T-helper 1 cell treated with Interleukin-12 subunit alpha and Interleukin-12 subunit beta and Interleukin-4 antibody, amounts not matched to agents 30 ng/mL and 1 ng/mL, for 36 hours (primary cell): Measurements from ENCODE around the gene ABHD17A. TPM values are rescaled to one million over a fixed set of nuclear protein-coding genes. Genes with fewer than 3 reads are reported as not detected.

ENCODE experiments used
- intact Hi-C: fragments of 100-400 bp; cut with micrococcal nuclease; formaldehyde crosslinking; loops from one replicate; pipeline ENCODE4 v1.15.1; 2024
- total RNA-seq: library from RNA; stranded (reverse); gene quantifications from 2 replicates; pipeline ENCODE4 v1.2.3, GENCODE V29; 2022

Gene ABHD17A
- total RNA-seq, 1 donor from 2014 or later, result 134 TPM

DNA sequence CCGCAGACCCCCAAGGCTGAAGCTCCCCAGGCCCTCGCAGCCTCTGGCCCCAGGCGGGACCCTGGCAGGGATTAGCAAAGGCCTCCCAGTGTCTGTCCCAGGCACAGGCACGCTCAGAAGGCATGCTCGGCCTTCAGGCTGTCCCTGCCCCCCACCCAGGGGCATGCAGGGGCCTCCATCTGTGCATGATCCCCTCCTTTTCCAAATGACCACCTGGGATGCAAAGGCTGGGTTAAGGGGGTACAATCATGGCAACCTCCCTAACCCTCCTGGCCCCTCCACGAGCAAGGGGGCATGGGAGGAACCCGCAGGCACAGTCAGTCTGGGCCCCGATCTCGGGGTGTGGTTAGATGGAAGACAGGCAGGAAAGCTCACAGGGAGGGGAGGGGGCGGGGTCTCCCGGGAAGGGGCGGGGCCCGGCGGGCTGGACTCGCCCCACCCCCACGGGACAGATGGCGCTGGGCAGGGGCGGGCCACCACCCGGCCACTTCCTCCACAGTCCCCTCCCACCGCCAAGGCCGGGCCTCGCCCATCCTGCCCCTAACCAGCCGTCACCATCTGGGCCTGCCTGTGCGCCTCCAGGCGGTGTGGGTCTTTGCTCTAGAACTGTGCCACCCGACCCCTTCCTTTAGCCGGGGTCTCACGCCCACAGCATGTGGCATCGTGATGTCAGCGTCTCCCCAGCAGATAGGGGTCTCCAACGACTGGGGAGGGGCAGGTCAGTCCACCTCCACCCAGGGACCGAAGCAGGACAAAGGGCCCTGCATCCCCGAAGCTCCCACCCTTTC, 30.1 kb downstream of the ABHD17A start:
- intact Hi-C loops, result loop anchor here (1.0 to 2.0 kb wide), 8 partner anchors 9 to 1058 kb away; partner anchors contain the start of genes ABHD17A, ADAT3, AP3D1 and ATP8B3

DNA sequence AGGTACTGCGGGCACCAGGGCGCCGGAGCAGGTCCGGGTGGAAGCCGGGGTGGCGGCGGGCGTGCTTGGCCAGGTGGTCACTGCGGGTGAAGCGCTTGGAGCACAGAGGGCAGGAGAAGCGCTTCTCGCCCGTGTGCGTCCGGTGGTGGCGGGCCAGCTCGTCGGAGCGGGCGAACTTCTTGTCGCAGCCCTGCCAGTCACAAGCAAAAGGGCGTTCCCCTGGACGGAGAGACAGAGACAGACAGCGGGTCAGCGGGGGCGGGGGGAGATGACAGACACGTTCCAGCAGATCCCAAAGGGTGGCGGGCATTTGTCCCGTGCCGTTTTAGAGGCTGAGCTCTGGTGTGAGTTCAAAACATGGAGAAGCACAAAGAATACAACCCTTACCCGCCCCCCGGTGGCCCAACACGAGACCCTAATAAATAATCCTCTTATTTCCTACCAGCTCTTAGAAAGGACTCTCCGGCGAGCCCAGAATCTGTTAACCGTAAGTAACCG, 30.7 kb downstream of the ABHD17A start:
- intact Hi-C loops, result loop anchor here (1.0 to 2.0 kb wide), 8 partner anchors 10 to 1058 kb away; partner anchors contain the start of genes ABHD17A, ADAT3, AP3D1 and ATP8B3

DNA sequence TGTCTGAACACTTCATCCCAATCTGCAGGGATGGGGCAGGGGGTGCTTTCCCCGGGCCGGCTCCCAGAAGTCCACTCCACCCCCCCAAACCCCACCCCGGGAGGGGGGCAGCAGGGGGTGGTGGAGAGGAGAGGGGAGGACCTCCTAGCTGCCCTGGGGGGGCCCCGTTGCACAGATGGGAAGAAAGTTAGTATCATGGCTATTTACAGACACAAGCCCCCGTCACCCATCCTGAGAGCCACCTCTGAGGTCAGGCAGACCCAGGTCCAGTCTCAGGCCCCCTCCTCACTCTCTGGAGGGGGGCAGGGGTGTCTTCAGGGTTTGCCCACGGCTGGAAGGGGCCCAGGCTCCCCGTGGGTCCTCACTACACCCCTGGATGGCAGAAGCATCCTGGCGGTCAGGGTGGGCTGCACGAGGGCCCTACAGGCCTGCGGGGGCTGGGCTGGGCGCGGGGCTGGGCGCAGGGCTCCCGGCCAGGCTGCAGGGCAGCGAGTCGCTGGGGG, 31.2 kb downstream of the ABHD17A start:
- intact Hi-C loops, result loop anchor here (2.0 kb wide), 4 partner anchors 31 to 1057 kb away; partner anchors contain the start of genes ABHD17A, AP3D1, PCSK4 and PTBP1

DNA sequence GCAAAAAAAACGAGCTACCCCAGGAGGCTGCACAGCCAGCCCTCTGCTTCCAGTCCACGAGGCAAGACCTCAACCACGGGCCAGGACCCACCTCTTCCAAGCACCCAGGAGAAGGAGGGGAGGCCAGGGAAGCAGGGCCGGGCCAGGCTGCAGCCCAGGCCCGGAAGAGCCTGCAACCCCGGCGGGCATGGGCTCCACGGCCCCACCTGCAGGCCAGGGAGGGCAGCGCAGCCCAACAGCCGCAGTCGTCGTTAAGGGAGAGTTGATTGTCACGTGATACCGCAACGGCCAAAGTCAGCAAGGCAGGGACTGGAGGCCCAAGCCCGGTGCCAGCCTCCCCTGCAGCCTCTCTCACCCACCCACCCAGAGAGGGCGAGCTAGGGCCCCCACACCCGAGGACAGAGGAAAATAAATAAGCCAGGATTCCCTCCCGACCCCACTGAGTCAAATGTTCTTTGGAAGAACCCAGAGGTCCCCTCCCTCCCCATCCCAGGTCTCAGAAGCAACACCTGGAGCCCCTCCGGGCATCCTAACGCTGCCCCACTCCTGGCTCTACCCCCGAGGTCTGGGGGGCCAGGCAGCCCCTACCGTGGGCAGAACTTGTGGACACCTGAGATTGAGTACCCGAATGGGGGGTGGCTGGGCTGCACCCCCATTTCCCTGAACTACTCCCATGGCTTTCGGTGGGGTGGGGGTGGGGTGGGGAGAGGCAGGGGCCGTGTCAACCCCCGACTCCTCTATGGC, 31.8 kb downstream of the ABHD17A start:
- intact Hi-C loops, result loop anchor here (2.0 kb wide), 4 partner anchors 31 to 1057 kb away; partner anchors contain the start of genes ABHD17A, AP3D1, PCSK4 and PTBP1

DNA sequence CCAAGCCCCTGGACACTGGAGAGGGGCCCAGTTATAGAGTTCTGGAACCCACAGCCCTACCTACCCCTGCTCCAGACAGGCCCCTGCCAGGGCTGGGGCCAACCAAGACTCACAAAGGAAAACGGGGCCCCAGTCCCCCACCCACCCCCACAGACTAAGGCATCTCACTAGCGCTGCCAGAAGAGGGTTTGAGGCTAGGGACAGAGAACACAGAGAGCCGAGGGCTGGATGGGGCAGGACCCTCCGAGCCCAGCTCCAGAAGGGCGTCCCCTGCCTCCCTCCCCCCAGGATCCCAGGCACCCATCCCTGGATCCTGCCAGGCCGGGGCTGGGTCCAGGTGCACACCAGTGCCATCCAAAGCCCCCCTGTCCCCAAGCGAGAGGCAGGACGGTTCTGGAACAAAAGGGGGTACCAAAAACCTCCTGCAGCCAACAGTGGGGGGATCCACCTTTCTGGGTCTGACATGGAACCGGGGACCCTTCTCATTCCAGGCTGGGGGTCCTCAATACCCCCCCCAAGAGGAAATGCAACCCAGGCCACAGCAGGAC, 32.6 kb downstream of the ABHD17A start:
- intact Hi-C loops, result no loop called here

DNA sequence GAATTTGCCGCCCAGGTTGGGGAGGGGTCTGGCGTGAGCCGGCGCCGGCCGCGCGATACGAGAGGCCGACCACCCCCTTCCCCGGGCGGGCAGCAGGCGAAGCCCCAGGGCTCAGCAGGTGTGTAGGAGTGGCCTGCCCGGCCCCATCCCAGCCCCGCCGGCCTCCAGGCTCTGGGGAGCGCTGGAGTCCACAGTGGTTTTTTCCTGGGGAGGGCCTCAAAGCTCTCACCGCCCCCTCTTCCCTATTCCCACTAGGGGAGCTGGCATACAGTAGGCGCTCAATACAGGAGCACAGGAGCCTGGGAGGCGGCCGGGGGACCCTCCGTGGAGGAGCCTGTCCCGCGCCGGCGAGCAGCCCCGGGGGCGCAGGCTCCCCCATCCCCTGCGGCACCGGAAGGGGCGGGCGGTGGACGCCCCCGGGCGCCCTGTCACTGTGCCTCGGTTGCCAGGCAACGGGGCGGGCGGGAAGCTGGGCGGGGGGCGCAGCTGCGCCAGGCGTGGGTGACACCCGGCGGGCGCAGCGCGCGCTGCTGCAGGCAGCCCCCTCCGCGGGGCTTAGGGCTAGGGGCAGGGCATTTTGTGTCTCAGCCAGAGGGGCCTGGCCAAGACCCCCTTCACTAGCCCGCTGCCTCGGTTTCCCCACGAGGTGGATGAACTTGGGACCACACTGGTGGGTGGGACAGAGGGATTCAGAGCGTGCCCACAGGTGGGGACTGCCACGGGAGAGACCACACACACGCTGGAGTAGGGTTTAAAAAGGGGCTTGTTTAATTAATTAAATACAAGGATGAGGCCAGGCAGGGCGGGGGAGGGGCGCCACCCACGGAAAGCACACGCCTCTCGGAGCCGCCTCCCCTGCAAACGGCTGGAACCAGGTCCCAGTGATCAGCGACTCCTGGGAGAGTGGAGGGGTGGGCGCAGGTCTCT, 33.4 kb downstream of the ABHD17A start:
- intact Hi-C loops, result no loop called here

DNA sequence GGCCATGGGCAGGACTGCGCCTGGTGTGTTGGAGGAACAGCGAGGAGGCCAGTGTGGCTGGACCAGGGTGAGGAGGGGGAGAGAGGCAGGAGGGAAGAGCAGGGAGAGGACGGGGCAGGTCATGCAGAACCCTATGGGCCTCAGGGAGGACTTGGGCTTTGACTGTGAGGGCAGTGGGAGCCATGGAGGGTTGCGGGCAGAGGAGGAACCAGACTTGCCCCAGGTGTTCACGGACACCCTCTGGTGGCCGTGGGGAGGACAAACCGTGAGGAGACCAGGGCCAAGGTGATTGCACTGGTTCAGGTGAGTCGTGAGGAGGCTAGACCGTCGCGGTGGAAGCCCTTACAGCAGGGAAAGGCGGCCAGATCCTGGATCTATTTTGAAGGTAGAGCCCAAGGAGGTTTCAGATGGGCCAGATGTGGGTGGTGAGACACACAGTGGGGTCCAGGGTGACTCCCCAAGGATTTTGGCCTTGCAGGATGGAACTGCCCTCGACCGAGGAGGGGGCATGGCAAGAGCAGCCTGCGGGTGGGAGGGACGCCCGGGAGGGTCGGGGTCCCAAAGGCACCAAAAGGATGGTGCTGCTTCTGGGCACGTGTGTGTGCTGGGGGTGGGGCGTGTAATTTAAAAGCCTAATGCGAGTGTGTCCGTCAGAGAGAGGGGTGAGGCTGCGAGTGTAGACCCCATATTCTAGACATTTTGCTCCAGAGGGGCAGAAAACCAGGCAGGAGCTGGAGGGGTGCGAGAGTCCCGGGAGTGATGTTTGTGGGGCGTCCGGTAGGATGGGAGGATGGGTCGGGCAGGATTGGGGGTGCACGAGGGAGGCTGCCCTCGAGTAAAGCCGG, 34.3 kb downstream of the ABHD17A start:
- intact Hi-C loops, result no loop called here

DNA sequence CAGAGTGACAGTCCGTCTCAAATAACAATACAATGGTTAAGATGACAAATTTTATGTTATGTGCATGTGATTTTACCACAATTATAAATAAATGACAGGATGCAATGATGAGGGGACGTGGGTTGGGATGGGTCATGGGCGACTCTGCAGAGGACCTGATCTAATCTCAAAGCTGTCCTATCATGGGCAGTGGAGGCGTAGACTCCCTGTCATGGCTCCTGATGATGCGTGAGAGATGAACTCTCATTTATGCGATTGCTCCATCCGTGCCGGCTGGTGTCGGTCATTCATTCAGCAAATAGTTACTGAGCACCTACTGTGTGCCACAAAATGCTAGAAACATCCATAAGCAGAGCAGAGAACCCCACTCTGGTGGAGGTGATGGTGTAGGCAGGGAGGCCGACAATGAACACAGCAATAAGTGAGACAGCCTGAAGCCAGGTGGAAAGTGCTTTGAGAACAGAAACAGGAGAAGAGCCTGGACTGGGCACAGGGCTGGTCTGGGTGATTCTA, 35.4 kb downstream of the ABHD17A start:
- intact Hi-C loops, result no loop called here

DNA sequence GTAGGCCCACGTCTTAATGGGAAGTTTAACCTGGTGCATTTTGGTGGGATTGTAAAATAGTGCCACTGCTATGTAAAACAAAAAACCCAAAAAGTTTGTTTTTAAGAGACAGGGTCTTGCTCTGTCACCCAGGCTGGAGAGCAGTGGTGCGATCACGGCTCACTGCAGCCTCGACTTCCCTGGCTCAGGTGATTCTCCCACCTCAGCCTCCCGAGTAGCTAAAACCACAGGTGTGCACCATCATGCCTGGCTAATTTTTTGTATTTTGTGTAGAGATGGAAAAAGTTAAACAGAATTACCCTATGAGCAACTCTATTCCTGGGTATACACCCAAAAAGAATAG, 36.2 kb downstream of the ABHD17A start:
- intact Hi-C loops, result no loop called here

DNA sequence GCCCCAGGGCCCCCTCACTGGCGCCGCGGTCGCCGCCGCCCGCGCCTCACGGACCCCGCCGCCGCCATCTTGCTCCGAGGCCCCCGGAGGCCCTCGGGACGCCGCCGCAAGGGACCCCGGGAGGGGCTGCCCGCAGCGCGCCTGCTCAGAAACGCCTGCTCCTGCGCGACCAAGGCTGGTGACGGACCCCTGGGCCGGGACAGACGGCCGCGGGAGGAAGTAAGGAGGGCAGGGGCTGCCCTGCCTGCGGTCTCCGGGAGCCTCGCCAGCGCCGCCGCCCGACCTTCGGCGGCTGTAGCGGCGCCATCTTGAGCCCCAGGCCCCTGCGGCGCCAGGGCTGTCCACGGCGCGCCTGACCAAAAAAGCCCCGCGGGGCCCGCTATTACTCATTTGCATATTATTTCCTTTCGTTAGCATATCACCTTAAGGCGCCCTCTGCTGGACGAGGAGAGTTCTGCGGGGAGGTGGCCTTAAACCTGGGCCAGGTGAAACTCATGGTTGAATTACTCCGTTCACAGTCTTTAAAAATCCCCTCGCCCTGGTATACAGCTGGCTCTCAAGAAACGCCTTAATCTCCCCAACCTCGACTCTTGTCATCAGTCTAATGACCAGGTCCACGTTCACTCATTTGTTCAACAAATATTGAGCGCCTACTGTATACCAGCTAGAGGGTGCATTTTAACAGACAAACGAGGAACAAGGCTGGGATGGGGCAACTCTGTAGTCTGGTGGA, 36.7 kb downstream of the ABHD17A start, which contains the start of gene REXO1:
Gene REXO1 (minus strand): TSS at position 85 of the 733 bp plus-strand sequence. CDS start 125 bp downstream, outside the sequence.
- intact Hi-C loops, result loop anchor here (1.0 kb wide), 3 partner anchors 36 to 195 kb away; partner anchors contain the start of genes ABHD17A and ATP8B3

DNA sequence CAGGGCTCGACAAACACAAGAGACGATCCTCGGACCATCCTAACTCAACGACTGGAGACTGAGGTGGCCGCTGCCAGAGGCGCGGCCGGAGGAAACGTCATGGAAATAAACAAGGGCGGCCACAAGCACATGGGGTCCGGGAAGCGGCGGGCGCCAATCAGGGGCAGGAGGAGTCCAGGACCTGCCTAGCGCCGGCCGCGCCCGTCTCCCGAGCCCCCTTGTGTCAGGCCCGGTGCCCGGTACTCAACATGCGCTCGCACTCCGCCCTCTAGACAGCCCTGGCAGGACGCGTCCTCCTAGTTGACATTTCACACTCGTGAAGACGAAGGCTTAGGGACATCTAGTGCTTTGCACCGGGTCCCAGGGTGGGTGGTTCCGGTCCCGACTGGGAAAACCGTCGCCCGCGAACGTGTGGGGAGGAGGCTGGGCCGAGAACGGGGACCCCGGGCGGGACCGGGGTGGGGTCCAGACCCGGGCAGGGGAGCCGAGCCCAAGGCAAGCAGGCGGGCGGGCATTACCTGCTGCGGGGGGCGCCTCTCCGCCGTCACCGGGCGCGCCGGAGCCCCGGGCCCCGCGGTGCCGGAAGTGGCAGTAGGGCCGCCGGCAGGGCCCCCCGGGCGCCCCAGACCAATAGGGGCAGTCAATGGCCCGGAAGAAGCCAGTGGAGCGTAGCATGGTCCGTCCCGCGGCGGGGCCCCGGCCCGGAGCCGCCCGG, 37.5 kb downstream of the ABHD17A start:
- intact Hi-C loops, result loop anchor here (1.0 kb wide), 3 partner anchors 36 to 195 kb away; partner anchors contain the start of genes ABHD17A and ATP8B3

DNA sequence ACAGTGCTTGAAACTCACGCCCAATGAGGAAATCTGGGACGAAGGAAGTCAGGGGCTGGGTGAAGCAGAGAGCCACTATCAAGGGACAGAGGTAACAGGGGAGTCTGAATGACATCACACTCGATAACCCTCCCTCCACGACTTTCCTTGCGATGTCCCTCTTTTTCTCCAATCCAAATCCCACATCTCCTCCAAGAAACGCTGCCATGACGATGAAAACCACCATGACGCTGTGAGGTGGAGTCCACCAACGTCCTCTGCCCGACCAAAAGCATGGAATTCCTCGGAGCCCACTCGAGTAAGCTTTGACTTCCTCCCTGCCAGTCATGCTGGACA, 38.0 kb downstream of the ABHD17A start:
- intact Hi-C loops, result no loop called here

DNA sequence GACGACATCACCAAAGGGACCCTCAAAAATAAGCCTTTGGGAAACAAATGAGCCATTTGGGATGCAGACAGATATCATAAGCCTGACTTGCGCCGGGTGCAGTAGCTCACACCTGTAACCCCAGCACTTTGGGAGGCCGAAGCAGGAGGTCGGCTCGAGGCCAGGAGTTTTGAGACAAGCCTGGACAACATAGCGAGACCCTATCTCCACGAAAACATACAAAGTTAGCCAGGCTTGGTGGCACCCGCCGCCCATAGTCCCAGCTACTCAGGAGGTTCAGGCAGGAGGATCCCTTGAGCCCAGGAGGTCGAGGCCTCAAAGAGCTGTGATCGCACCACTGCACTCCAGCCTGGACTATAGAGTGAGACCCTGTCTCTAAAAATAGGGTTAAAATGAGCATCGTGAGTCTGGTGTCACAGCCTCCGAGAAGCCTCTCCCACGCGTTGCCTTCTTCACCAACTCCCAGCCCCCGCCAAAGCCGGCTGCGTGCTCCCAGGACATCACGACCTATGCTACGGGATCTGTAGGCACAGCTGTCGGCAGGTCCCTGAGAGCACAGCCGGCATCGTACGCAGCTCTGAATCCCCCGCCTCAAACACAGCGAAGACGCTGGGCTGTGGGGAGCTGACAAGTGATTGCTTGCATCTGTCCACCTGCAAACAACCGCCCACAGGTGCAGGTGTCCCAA, 38.6 kb downstream of the ABHD17A start:
- intact Hi-C loops, result no loop called here

DNA sequence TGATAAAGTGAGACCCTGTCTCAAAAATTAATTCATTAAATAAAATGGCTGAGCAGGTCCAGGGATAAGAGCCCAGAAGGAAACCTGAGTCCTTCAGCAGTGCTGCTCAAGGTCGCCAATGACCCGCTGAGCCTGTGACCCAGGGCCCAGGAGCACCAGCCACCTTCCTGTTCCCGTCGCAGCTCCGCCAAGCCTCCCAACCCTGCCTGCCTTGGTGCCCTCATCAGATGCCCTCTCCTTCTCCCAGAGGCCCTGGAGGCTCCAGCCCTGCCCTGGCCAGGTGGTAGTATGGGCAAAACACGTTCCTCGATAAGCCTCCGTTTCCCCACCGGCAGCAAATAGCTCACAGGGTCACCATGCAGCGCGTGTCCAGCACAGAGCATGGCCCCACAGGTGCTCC, 39.7 kb downstream of the ABHD17A start:
- intact Hi-C loops, result no loop called here

DNA sequence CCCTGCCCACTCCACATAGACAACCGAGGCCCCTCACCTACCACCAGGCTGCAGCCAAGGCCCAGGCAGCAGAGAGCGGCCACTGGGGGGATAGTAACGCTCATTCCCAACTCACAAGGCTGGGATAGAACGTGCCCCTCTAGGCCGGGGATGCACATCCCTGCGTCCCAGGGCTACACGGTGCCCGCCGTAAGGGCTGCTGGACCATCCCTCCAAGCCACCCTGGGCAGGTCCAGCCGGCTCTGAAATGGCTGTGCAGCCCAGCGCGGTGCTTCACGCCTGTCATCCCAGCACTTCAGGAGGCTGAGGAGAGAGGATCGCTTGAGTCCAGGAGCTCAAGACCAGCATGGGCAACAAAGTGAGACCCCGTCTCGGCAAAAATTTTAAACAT, 40.2 kb downstream of the ABHD17A start:
- intact Hi-C loops, result no loop called here

DNA sequence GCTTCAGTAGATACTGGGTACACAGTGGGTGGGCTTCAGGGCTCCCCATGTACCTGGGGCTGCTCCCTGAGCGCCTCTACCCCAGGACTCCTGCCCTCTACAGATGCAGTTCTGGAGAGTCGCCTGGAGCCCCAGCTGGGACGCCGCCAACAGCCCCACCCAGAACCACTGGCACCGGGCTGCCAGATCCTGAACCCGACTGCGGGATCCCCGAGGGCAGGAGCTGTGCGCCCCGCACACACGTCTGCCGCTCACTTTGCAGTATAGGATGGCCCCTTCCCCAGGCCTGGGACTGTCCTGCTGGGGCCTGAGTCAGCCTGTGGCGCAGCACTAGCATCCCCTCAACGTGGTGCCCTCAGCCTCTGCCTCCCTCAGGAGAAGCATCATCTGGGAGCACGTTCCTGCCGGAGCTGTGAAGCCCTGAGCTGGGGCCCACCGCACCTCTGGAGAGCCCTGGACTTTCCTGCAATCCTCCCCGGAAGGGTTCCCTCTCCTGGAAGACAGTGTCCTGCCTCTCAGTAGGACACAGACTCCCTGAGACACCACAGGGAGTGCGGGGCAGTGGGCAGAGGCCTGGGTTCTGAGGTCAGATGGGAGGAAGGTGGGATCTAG, 40.7 kb downstream of the ABHD17A start:
- intact Hi-C loops, result no loop called here
